ENCODE data around the gene PPM1H.
"Not testable (repeated sequence)": the region's sequence is repeated elsewhere in the genome, so short reads cannot be mapped to it uniquely, and the experiment has no call there.

PPM1H gene

GRCh38 chr12:62882696-62883095 lies 52.3 kb downstream of the PPM1H start:
- Histone ChIP-seq H3K9ac (ENCODE audit: low read depth, low read length, poor library complexity) (no peak overlapping the region), H3K27ac (replicated peaks; ENCODE audit: low read length) (no peak overlapping the region), H4K91ac (ENCODE audit: low read depth, low read length, poor library complexity) (no peak overlapping the region), H3K4me3 (ENCODE audit: low read length in 2 of 2) (no peak overlapping the region), H3K9me3 (replicated peaks in 1 of 2; ENCODE audit: control insufficient read depth in 2 of 2, insufficient read depth in 1 of 2, low read depth in 1 of 2, low read length in 2 of 2) (peaks cover 3 to 5% of the 10 kb centered on the region in 2 donors), H2BK12ac (ENCODE audit: low read length) (no peak overlapping the region), H3K18ac (ENCODE audit: low read length) (no peak overlapping the region), H2AK5ac (ENCODE audit: low read depth, low read length) (no peak overlapping the region), H3K4me2 (ENCODE audit: insufficient read depth, low read length, poor library complexity, severe bottlenecking) (no peak overlapping the region), H2AFZ (ENCODE audit: low read length) (no peak overlapping the region), H4K8ac (ENCODE audit: low read depth, low read length) (no peak overlapping the region), H3K27me3 (ENCODE audit: control insufficient read depth in 3 of 3, insufficient read depth in 3 of 3, low read depth in 1 of 3, low read length in 3 of 3) (no peaks in the 10 kb centered on the region), H3K4me1 (ENCODE audit: control insufficient read depth in 2 of 2, insufficient read depth in 1 of 2, low read depth in 1 of 2, low read length in 2 of 2) (no peaks in the 10 kb centered on the region), H2BK5ac (ENCODE audit: low read length) (no peak overlapping the region), H3K36me3 (replicated peaks in 1 of 2; ENCODE audit: control insufficient read depth in 2 of 2, insufficient read depth in 2 of 2, low read length in 2 of 2) (no peaks in the 10 kb centered on the region), H2BK120ac (ENCODE audit: low read depth, low read length) (no peak overlapping the region), H3K14ac (ENCODE audit: low read length) (no peak overlapping the region), H2BK15ac (ENCODE audit: low read length) (no peak overlapping the region), H3K79me1 (ENCODE audit: low read depth, low read length) (no peaks in the 10 kb centered on the region), H3K4ac (ENCODE audit: low read length) (no peak overlapping the region), H3K23ac (ENCODE audit: low read depth, low read length, poor library complexity) (no peak overlapping the region)
- WGBS, 2 donors (ENCODE audit: extremely low coverage in 2 of 2, insufficient read length in 2 of 2, insufficient replicate concordance in 1 of 2) = no CpG with 5 or more reads among the region's 3 CpGs
- DNase-seq (ENCODE audit: low spot score) = no peak

GRCh38 chr12:62882140-62882539 lies 52.8 kb downstream of the PPM1H start:
- peaks cover 3 to 5% of the 10 kb centered on the region in 2 donors for H3K9me3 ChIP-seq (replicated peaks in 1 of 2; ENCODE audit: control insufficient read depth in 2 of 2, insufficient read depth in 1 of 2, low read depth in 1 of 2, low read length in 2 of 2)

GRCh38 chr12:62879691-62880090 lies 55.3 kb downstream of the PPM1H start:
- H2AK5ac ChIP-seq (ENCODE audit: low read depth, low read length) = no peak overlapping the region
- H3K4me3 ChIP-seq (ENCODE audit: low read length in 2 of 2) = no peak overlapping the region
- H3K79me1 ChIP-seq (ENCODE audit: low read depth, low read length) = no peaks in the 10 kb centered on the region
- no peak overlapping the region for H2BK15ac ChIP-seq (ENCODE audit: low read length)
- H3K9ac ChIP-seq (ENCODE audit: low read depth, low read length, poor library complexity) = no peak overlapping the region
- no peak overlapping the region for H3K27ac ChIP-seq (replicated peaks; ENCODE audit: low read length)
- no peaks in the 10 kb centered on the region for H3K36me3 ChIP-seq (replicated peaks in 1 of 2; ENCODE audit: control insufficient read depth in 2 of 2, insufficient read depth in 2 of 2, low read length in 2 of 2)
- peaks cover 0 to 4% of the 10 kb centered on the region in 2 donors for H3K4me1 ChIP-seq (ENCODE audit: control insufficient read depth in 2 of 2, insufficient read depth in 1 of 2, low read depth in 1 of 2, low read length in 2 of 2)
- H3K23ac ChIP-seq (ENCODE audit: low read depth, low read length, poor library complexity) = no peak overlapping the region
- H2BK12ac ChIP-seq (ENCODE audit: low read length) = no peak overlapping the region
- H2BK5ac ChIP-seq (ENCODE audit: low read length) = no peak overlapping the region
- H3K14ac ChIP-seq (ENCODE audit: low read length) = no peak overlapping the region
- H3K4me2 ChIP-seq (ENCODE audit: insufficient read depth, low read length, poor library complexity, severe bottlenecking) = no peak overlapping the region
- H3K4ac ChIP-seq (ENCODE audit: low read length) = no peak overlapping the region
- H2AFZ ChIP-seq (ENCODE audit: low read length) = no peak overlapping the region
- DNase-seq (ENCODE audit: low spot score) = no peak
- H3K18ac ChIP-seq (ENCODE audit: low read length) = no peak overlapping the region
- H2BK120ac ChIP-seq (ENCODE audit: low read depth, low read length) = no peak overlapping the region
- peaks cover 0 to 2% of the 10 kb centered on the region in 2 donors for H3K9me3 ChIP-seq (replicated peaks in 1 of 2; ENCODE audit: control insufficient read depth in 2 of 2, insufficient read depth in 1 of 2, low read depth in 1 of 2, low read length in 2 of 2)
- H4K8ac ChIP-seq (ENCODE audit: low read depth, low read length) = no peak overlapping the region
- no CpG with 5 or more reads among the region's 1 CpG for WGBS, 2 donors (ENCODE audit: extremely low coverage in 2 of 2, insufficient read length in 2 of 2, insufficient replicate concordance in 1 of 2)
- no peaks in the 10 kb centered on the region for H3K27me3 ChIP-seq (ENCODE audit: control insufficient read depth in 3 of 3, insufficient read depth in 3 of 3, low read depth in 1 of 3, low read length in 3 of 3)
- no peak overlapping the region for H4K91ac ChIP-seq (ENCODE audit: low read depth, low read length, poor library complexity)

More at GRCh38 chr12:62882140-62882539, 52.8 kb downstream of the PPM1H start:
- Histone ChIP-seq H3K79me1 (ENCODE audit: low read depth, low read length) (no peaks in the 10 kb centered on the region), H2BK120ac (ENCODE audit: low read depth, low read length) (no peak overlapping the region), H3K36me3 (replicated peaks in 1 of 2; ENCODE audit: control insufficient read depth in 2 of 2, insufficient read depth in 2 of 2, low read length in 2 of 2) (no peaks in the 10 kb centered on the region), H3K4me2 (ENCODE audit: insufficient read depth, low read length, poor library complexity, severe bottlenecking) (no peak overlapping the region), H3K27ac (replicated peaks; ENCODE audit: low read length) (no peak overlapping the region), H2BK12ac (ENCODE audit: low read length) (no peak overlapping the region), H3K4ac (ENCODE audit: low read length) (no peak overlapping the region), H2BK5ac (ENCODE audit: low read length) (no peak overlapping the region), H3K23ac (ENCODE audit: low read depth, low read length, poor library complexity) (no peak overlapping the region), H2AFZ (ENCODE audit: low read length) (no peak overlapping the region), H3K14ac (ENCODE audit: low read length) (no peak overlapping the region), H2AK5ac (ENCODE audit: low read depth, low read length) (no peak overlapping the region), H3K4me1 (ENCODE audit: control insufficient read depth in 2 of 2, insufficient read depth in 1 of 2, low read depth in 1 of 2, low read length in 2 of 2) (no peaks in the 10 kb centered on the region), H3K18ac (ENCODE audit: low read length) (no peak overlapping the region), H3K27me3 (ENCODE audit: control insufficient read depth in 3 of 3, insufficient read depth in 3 of 3, low read depth in 1 of 3, low read length in 3 of 3) (no peaks in the 10 kb centered on the region), H3K9ac (ENCODE audit: low read depth, low read length, poor library complexity) (no peak overlapping the region), H2BK15ac (ENCODE audit: low read length) (no peak overlapping the region), H4K91ac (ENCODE audit: low read depth, low read length, poor library complexity) (no peak overlapping the region), H4K8ac (ENCODE audit: low read depth, low read length) (no peak overlapping the region), H3K4me3 (ENCODE audit: low read length in 2 of 2) (no peak overlapping the region)
- DNase-seq (ENCODE audit: low spot score) = no peak
- WGBS, 2 donors (ENCODE audit: extremely low coverage in 2 of 2, insufficient read length in 2 of 2, insufficient replicate concordance in 1 of 2) = no CpG with 5 or more reads among the region's 3 CpGs

- not testable (repeated sequence) for H3K27ac ChIP-seq (replicated peaks; ENCODE audit: low read length); H4K8ac ChIP-seq (ENCODE audit: low read depth, low read length); H2BK15ac ChIP-seq (ENCODE audit: low read length); H2BK120ac ChIP-seq (ENCODE audit: low read depth, low read length); H3K79me1 ChIP-seq (ENCODE audit: low read depth, low read length); H3K18ac ChIP-seq (ENCODE audit: low read length); H3K14ac ChIP-seq (ENCODE audit: low read length); H3K27me3 ChIP-seq (ENCODE audit: control insufficient read depth in 3 of 3, insufficient read depth in 3 of 3, low read depth in 1 of 3, low read length in 3 of 3); H3K36me3 ChIP-seq (replicated peaks in 1 of 2; ENCODE audit: control insufficient read depth in 2 of 2, insufficient read depth in 2 of 2, low read length in 2 of 2); H3K9me3 ChIP-seq (replicated peaks in 1 of 2; ENCODE audit: control insufficient read depth in 2 of 2, insufficient read depth in 1 of 2, low read depth in 1 of 2, low read length in 2 of 2); DNase-seq (ENCODE audit: low spot score); H2AK5ac ChIP-seq (ENCODE audit: low read depth, low read length); H2BK12ac ChIP-seq (ENCODE audit: low read length); H4K91ac ChIP-seq (ENCODE audit: low read depth, low read length, poor library complexity); H2BK5ac ChIP-seq (ENCODE audit: low read length); H2AFZ ChIP-seq (ENCODE audit: low read length); H3K4me2 ChIP-seq (ENCODE audit: insufficient read depth, low read length, poor library complexity, severe bottlenecking); H3K4me1 ChIP-seq (ENCODE audit: control insufficient read depth in 2 of 2, insufficient read depth in 1 of 2, low read depth in 1 of 2, low read length in 2 of 2); H3K4ac ChIP-seq (ENCODE audit: low read length); H3K9ac ChIP-seq (ENCODE audit: low read depth, low read length, poor library complexity); H3K23ac ChIP-seq (ENCODE audit: low read depth, low read length, poor library complexity); H3K4me3 ChIP-seq (ENCODE audit: low read length in 2 of 2)
- no CpG with 5 or more reads among the region's 3 CpGs for WGBS, 2 donors (ENCODE audit: extremely low coverage in 2 of 2, insufficient read length in 2 of 2, insufficient replicate concordance in 1 of 2)
Measured at GRCh38 chr12:62879228-62879627, 55.7 kb downstream of the PPM1H start.

All from neuronal stem cell (in vitro differentiated cells).